GM18870 (cell line): ENCODE measurements around the gene SUSD6.
"Not testable (repeated sequence)": the region's sequence is repeated elsewhere in the genome, so short reads cannot be mapped to it uniquely, and the experiment has no call there.

Source experiments
- ATAC-seq: cut with Tn5 transposase; IDR thresholded peaks from one replicate; pipeline ENCODE4 v1.9.1; 2021; ENCODE audit warnings: moderate library complexity; ENCODE audit not compliant: unreplicated experiment

SUSD6 gene

GRCh38 chr14:69647642-69648041 lies 36.2 kb downstream of the SUSD6 start:
- ATAC-seq: not testable (repeated sequence)

- peak; percentile 51 for ATAC-seq
These were observed 37.4 kb downstream of the SUSD6 start for GRCh38 chr14:69648480-69649451.

GRCh38 chr14:69650948-69651369 lies 39.6 kb downstream of the SUSD6 start:
- ATAC-seq: no peak

- ATAC-seq: no peak
These were observed 40.3 kb downstream of the SUSD6 start for GRCh38 chr14:69651664-69652063.

DNA sequence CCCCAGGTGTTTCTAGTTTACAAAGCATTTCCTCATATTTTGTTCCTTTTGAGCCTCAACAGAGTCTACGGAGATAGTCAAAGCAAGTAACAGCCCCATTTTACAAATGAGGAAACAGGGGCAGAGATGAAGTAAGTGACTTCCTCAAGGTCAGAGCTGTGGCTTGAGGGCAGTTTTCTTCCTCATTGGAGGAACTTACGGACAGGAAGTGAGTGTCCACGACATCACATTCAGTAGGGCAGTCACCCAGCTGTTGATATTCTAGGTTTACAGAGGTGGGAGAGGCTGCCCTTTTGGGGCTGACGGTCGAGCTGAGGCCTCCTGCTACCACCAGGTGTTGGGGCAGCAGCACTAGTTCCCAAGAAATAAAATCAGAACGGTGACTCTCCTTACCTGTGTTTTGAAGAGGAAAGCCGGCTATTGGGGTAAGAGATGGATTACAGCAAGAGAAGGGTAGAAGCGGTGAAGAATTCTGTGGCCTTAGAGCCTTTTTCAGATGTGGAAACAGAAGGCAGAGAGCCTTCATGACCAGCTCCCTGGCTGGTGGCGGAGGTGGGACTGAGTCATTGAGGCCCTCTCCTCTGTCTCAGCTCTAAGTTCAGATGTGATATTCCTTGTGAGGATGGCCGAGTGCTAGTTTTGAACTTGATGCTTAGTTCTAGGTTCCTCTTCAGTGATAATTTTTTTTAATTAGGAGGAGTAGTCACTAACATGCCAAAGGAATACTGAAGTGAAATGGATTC lies 41.7 kb downstream of the SUSD6 start:
- ATAC-seq: no peak

DNA sequence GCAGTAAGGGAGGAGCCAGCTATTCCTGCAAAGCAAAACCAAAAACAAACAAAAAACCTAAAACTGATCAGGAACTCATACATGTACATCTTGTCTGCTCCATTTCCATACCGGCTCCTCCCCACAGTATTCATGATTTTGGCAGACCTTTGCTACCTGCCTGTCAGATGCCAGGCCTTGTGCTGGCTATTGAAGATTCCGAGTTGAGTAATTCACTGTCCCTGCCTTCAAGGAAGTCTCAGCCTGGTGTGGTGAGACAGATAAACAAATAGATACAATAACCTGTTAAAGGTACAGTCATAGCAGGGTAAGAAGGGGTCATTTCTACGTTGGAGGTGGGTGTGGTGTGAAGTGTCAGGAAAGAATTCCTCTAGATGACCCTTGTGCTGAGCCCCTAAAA lies 42.7 kb downstream of the SUSD6 start:
- ATAC-seq: no peak

DNA sequence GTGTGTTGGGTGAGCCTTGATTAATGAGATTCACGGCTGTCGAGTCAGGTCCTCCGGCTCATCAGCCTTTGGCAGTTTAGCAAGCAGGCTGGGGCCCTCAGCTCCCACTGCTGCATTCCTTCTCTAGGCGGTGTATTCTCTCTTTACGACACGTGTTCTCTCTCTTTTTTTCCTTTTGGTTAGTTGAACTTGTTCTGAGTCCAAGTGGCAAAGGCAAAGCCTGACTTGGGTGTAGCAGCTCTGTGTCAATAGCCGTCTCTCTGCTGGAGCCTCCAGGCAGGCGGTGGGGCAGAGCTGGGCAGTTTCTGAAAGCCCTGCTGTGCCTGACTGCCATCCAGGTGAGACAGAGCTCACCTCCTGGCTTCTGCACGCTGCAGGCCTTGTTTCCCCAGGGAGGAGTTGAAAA lies 46.6 kb downstream of the SUSD6 start:
- ATAC-seq: no peak

- no peak for ATAC-seq
These were observed 47.4 kb downstream of the SUSD6 start for GRCh38 chr14:69658664-69659261.

DNA sequence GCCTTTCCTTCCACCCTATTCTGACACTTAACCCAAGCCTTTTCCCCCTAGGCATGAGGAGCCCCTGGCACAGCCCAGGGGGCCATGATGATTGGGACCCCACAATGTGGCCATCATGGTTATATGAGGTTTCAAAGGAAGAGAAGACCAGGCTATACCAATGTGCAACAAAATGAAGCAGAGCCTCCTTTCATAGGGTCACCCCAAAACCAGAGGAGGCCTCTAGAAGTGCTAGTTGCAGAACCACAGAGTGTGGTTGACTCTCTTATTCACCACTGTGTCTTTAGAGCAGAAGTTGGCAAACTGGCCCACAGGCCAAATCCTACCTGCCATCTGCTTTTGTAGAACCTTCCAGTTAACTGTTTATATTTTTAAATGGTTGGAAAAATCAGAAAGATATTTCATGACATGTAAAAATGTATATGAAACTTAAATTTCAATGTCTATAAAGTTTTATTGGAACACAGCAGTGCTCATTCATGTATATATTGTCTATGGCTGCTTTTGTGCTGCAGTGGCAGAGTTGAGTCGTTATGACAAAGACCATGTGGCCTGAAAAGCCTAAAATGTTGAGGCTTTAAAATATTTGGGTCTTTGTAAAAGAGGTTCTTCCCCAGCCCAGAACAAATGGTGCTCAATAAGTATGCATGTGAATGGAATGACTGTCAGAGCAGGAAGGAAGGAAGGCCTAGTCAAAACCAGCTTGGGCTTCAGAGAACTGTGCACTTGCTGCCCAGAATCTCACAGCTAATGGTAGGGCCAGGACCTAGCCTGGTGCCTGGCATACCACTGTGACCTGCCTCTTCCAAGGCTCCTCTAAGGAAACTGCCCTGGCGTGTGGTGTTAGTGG lies 49.2 kb downstream of the SUSD6 start:
- no peak for ATAC-seq

DNA sequence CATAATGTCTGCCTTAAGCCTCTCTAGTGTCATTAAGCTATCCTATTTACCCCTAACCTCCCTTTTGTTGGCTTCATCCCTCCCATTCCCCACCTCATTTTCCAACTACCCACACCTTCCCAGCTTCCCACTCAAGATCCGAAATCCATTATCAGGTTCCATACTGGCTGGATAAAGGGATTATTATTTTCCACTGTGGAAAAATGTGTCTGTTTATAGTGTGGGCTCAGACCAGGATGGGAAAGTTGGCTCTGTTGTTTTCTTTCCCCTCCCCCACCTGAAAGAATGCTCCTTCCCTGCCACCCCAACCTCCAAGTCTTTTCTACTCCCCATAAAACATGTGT lies 49.8 kb downstream of the SUSD6 start:
- ATAC-seq: no peak

DNA sequence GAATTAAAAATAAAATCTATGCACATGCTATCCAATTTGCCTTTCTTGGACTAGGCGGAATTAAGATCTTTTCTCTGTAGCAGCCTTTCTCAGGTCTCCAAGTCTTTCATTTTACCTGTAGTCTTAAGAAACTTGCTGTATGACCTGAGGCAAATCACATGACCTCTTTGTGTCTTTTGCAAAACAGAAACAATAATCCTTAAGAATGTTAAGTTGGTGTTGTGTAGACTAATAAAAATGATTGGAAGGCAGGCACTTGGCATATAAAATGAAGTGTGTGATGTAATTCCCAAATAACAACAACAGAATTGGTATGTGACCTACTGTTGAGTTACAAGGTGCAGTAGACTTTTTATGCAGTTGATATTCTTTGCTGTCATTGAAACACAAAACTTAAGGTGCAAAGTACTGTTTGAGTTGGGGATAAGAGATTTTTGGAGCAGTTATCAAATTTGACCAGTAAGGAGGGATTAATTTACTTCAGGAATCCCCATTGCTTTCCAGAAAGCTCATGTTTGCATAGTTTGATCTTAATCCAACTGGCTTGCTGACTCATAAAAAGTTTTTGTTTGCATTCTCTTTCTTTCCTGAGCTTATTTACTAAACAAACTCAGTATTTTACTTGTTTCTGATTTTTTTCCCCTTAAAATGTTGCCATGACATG lies 51.4 kb downstream of the SUSD6 start:
- ATAC-seq: no peak

- ATAC-seq: no peak
These were observed 51.9 kb downstream of the SUSD6 start for GRCh38 chr14:69663300-69663643.

- no peak for ATAC-seq
These were observed 52.9 kb downstream of the SUSD6 start for GRCh38 chr14:69664265-69664664.

DNA sequence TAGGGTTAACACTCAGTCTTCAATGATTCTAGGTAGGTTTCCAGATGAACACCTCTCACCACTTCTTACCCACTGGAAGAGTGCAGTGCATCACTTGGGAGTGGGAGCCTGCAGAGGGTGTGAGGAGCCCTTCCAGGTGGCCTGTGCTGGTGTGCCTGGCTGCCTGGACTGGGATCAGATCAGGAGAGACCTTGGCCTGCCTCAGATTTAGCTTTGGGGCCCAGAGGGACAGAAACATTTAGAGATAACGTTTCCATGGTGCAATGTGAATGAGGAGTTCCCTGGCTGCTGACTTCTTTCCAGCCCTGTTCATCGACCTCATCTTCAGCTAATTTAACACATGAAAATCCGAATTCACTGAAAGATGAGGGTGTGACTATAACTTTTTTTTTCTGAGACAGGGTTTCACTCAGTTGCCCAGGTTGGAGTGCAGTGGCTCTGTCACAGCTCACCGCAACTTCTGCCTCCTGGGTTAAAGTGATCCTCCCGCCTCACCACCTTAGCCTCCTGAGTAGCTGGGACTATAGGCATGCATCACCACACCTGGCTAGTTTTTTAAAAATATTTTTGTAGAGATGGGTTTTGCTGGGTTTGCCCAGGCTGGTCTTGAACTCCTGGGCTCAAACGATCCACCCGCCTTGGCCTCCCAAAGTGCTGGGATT lies 53.6 kb downstream of the SUSD6 start:
- ATAC-seq: no peak

- ATAC-seq: no peak
These were observed 54.2 kb downstream of the SUSD6 start for GRCh38 chr14:69665631-69666030.

GRCh38 chr14:69666112-69666511 lies 54.7 kb downstream of the SUSD6 start:
- ATAC-seq: no peak

- ATAC-seq: no peak
These were observed 55.4 kb downstream of the SUSD6 start for GRCh38 chr14:69666690-69667211.

- peak; percentile 18 for ATAC-seq
These were observed 56.5 kb downstream of the SUSD6 start for GRCh38 chr14:69667938-69668335.

- ATAC-seq: no peak
These were observed 58.0 kb downstream of the SUSD6 start for GRCh38 chr14:69669375-69669774.

GRCh38 chr14:69670093-69670492 lies 58.7 kb downstream of the SUSD6 start:
- no peak for ATAC-seq
